ENCODE data around the gene PTPRA. TPM values are rescaled to one million over a fixed set of nuclear protein-coding genes. Genes with fewer than 3 reads are reported as not detected.

PTPRA gene
- total RNA-seq, 1 donor from 2014 or later = 92.0 TPM

DNA sequence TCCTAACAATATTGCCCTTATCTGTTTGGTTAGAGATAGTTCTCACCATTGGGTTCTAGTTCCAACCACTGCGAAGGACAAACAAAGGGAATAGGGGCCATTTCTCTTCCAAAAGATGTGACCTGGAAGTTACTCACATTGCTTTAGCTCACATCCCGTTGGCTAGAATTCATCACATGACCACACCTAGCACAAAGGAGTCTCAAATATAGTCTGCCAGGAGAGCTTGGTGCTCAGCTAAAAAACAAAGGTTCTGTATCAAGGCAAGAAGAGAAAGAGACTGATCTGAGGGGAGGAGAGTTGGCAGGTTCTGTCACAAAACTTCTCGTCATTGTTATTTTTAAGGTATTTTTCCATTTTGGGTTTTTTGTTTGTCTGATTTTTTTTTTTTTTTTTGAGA is 100.3 kb downstream of the PTPRA start:
- no peaks in the 10 kb centered on the region for H3K27me3 Mint-ChIP-seq (ENCODE audit: low read depth)
- peaks cover 58% of the 10 kb centered on the region for H3K36me3 Mint-ChIP-seq (ENCODE audit: low read depth)
- intact Hi-C loops (cut with micrococcal nuclease) = no loop called here
- peaks cover 29% of the 10 kb centered on the region for H3K4me1 Mint-ChIP-seq (ENCODE audit: low read depth)
- DNase-seq (ENCODE audit: low spot score) = no peak
- no peaks in the 10 kb centered on the region for H3K9me3 Mint-ChIP-seq
- no peak overlapping the region for H3K27ac Mint-ChIP-seq
- no peak overlapping the region for H3K4me3 Mint-ChIP-seq (ENCODE audit: low read depth)

DNA sequence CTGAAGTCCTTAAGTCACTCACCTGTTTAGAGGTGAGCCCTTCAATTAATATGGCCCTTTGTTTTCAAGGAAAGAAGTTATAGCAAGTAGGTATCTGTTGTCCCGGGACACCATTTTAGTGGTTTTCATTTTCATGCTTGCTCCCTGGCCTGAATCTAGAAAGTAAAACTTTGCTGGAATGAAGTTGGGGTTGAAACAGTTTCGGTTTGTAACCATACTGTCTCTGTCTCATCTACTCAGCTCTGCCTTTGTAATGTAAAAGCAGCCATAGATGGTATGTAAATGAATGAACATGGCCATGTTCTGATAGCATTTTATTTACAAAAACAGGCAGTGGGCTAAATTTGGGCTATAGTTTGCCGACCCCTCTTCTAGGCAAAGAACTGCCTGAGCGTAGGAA is 105.2 kb downstream of the PTPRA start:
- no peak for DNase-seq (ENCODE audit: low spot score)

DNA sequence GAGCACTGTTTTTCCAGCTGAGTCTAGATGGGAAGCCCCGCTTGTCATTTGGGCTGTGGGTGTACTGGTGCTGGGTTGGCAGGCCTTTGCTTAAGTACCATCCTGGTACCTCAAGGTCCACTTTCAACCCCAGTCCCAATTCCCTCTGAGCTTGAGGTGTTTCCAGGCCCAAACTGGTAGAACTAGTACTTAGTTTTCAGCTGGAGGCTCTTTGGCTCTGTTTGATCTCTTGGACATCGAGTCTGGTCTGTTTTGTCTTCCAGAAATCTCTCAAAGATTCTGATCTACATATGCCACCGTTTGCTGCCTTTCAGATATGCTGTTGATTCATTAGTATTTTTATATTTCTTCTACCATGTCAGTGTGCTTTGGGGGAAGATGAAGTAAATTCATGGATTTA is 108.4 kb downstream of the PTPRA start:
- H3K36me3 Mint-ChIP-seq (ENCODE audit: low read depth) = peaks cover 28% of the 10 kb centered on the region
- intact Hi-C loops (cut with micrococcal nuclease) = loop anchor here (10.0 kb wide), 1 partner anchor 297 kb away; no protein-coding TSS in a partner anchor
- H3K4me3 Mint-ChIP-seq (ENCODE audit: low read depth) = no peak overlapping the region
- H3K27ac Mint-ChIP-seq = peak overlapping the region; percentile 24
- no peaks in the 10 kb centered on the region for H3K27me3 Mint-ChIP-seq (ENCODE audit: low read depth)
- peaks cover 28% of the 10 kb centered on the region for H3K4me1 Mint-ChIP-seq (ENCODE audit: low read depth)
- H3K9me3 Mint-ChIP-seq = no peaks in the 10 kb centered on the region
- DNase-seq (ENCODE audit: low spot score) = no peak

More for the DNA sequence above, 105.2 kb downstream of the PTPRA start:
- Mint-ChIP-seq H3K27ac (peak overlapping the region; percentile 7), H3K4me1 (ENCODE audit: low read depth) (peaks cover 30% of the 10 kb centered on the region), H3K36me3 (ENCODE audit: low read depth) (peaks cover 45% of the 10 kb centered on the region), H3K4me3 (ENCODE audit: low read depth) (no peak overlapping the region), H3K9me3 (no peaks in the 10 kb centered on the region), H3K27me3 (ENCODE audit: low read depth) (no peaks in the 10 kb centered on the region)
- intact Hi-C loops (cut with micrococcal nuclease) = no loop called here

DNA sequence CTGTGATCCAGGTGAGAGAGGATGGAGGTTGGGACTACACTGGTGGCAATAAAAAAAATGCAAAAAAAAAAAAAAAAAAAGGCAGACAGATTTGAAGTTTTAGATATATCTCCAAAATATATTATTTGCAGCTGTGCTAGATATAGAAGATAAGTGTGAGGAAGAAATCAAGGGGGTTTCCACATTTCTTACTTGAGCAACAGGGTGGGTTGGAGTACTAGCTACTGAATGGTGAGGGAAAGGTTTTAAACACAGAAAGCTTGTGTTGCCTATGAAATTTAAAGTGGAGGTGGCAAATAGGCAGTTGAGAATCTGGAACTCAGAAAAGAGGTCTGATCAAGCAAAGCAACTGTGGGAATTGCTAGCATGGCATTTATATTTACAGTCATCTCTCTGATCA is 110.2 kb downstream of the PTPRA start:
- intact Hi-C loops (cut with micrococcal nuclease) = loop anchor here (10.0 kb wide), 1 partner anchor 299 kb away; no protein-coding TSS in a partner anchor
- Mint-ChIP-seq H3K27me3 (ENCODE audit: low read depth) (no peaks in the 10 kb centered on the region), H3K9me3 (no peaks in the 10 kb centered on the region), H3K36me3 (ENCODE audit: low read depth) (peaks cover 38% of the 10 kb centered on the region), H3K27ac (no peak overlapping the region), H3K4me3 (ENCODE audit: low read depth) (no peak overlapping the region), H3K4me1 (ENCODE audit: low read depth) (peaks cover 36% of the 10 kb centered on the region)
- DNase-seq (ENCODE audit: low spot score) = no peak

DNA sequence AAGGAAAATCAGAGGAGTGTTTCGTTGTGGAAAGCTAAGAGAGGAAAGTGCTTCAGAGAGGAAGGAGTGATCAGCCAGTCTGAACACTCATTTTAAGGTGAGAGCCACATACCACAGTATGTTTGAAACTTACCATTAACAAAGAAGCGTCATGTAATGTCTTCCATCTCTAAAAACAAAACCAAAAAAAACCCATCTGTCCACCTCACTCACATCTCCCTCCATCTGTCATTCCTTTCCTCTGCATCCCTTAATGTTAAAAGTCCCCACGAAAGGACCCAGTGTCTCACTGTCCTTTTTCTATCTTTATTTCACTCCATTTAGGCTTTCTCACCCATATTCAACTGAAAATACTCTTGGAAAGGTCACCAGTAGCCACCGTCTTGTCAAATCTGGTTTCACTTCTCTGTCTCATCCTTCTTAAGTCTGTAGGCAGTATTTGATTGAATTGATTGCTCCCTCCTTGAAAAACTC is 110.8 kb downstream of the PTPRA start:
- no peak overlapping the region for H3K27ac Mint-ChIP-seq
- H3K4me3 Mint-ChIP-seq (ENCODE audit: low read depth) = no peak overlapping the region
- intact Hi-C loops (cut with micrococcal nuclease) = loop anchor here (1.0 to 10.0 kb wide), 6 partner anchors 29 to 299 kb away; no protein-coding TSS in a partner anchor
- peaks cover 43% of the 10 kb centered on the region for H3K36me3 Mint-ChIP-seq (ENCODE audit: low read depth)
- H3K27me3 Mint-ChIP-seq (ENCODE audit: low read depth) = no peaks in the 10 kb centered on the region
- DNase-seq (ENCODE audit: low spot score) = no peak
- H3K9me3 Mint-ChIP-seq = no peaks in the 10 kb centered on the region
- peaks cover 36% of the 10 kb centered on the region for H3K4me1 Mint-ChIP-seq (ENCODE audit: low read depth)

DNA sequence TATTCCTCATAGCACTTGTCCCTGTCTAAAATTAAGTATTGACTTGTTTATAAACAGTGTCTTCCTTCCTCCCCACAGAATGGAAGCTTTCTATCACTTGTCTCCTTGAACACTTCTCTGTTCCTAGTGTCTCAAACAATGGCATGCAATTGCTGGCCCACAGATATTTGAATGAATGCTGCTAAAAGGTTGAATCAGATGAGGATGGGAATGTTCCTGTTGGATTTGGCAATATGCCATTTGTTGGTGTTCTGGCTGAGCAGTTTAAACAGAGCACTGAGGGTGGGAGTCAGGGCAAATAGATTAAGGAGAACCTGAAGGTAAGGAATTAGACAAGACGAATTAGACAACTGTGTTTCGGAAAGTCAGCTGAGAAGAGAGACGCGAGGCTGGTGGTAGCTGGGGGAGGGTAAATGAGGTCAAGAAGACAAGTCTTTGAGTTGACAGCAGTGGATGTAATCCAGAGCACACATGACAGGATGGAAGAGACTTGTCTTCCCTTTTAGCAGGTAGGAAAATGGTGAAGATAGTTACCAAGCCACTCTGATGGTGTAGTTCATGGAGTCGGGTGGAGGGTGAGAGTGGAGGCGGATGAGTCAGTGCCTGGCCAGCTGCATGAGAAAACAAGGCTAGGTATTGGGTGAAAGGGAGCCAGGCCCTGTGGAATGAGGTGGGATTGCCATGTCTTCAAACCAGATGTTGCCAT is 111.8 kb downstream of the PTPRA start:
- Mint-ChIP-seq H3K36me3 (ENCODE audit: low read depth) (peaks cover 50% of the 10 kb centered on the region), H3K4me3 (ENCODE audit: low read depth) (no peak overlapping the region), H3K27me3 (ENCODE audit: low read depth) (no peaks in the 10 kb centered on the region), H3K9me3 (peaks cover 6% of the 10 kb centered on the region), H3K27ac (no peak overlapping the region), H3K4me1 (ENCODE audit: low read depth) (peaks cover 40% of the 10 kb centered on the region)
- DNase-seq (ENCODE audit: low spot score) = no peak
- intact Hi-C loops (cut with micrococcal nuclease) = loop anchor here (1.0 to 10.0 kb wide), 8 partner anchors 29 to 300 kb away; partner anchors contain the start of gene PTPRA

DNA sequence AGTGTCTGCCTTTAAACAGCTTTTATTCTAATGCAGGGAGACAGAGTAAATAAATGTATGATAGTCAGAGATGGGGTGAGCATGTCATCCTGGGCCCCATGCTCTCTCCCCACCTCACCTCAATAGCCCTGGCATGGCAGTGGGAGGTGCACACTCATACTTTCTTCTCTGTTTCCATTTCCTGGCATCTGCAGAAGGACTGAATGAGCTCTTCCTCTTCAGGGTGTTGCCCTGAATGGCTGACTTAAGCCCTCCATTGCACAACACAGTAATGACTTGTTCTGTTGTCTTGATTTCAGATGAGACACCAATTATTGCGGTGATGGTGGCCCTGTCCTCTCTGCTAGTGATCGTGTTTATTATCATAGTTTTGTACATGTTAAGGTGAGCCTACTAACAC is 113.2 kb downstream of the PTPRA start:
- peaks cover 58% of the 10 kb centered on the region for H3K36me3 Mint-ChIP-seq (ENCODE audit: low read depth)
- peaks cover 6% of the 10 kb centered on the region for H3K9me3 Mint-ChIP-seq
- peak overlapping the region; percentile 53 for H3K4me3 Mint-ChIP-seq (ENCODE audit: low read depth)
- DNase-seq (ENCODE audit: low spot score) = peak; percentile 27
- peaks cover 44% of the 10 kb centered on the region for H3K4me1 Mint-ChIP-seq (ENCODE audit: low read depth)
- no peaks in the 10 kb centered on the region for H3K27me3 Mint-ChIP-seq (ENCODE audit: low read depth)
- no peak overlapping the region for H3K27ac Mint-ChIP-seq
- intact Hi-C loops (cut with micrococcal nuclease) = loop anchor here (5.0 to 10.0 kb wide), 3 partner anchors 46 to 302 kb away; partner anchors contain the start of gene PTPRA

DNA sequence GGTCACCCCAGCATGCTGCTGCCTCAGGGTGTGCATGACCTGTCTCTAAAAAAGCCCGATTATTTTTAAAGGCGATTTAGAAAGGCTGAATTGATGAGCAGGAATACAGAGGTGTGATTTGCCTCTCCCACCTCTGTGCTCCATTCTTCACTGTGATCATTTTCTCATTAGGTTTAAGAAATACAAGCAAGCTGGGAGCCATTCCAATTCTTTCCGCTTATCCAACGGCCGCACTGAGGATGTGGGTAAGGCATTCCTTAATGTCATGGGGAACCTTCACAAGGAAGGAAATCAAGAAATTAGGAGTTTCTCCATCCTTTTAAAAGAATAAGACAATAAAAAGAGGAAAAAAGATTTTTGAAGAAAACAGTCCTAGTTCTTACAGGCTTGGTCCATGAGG is 114.6 kb downstream of the PTPRA start:
- Mint-ChIP-seq H3K4me3 (ENCODE audit: low read depth) (no peak overlapping the region), H3K27me3 (ENCODE audit: low read depth) (no peaks in the 10 kb centered on the region), H3K36me3 (ENCODE audit: low read depth) (peaks cover 67% of the 10 kb centered on the region), H3K9me3 (peaks cover 6% of the 10 kb centered on the region), H3K4me1 (ENCODE audit: low read depth) (peaks cover 48% of the 10 kb centered on the region), H3K27ac (no peak overlapping the region)
- intact Hi-C loops (cut with micrococcal nuclease) = loop anchor here (5.0 to 10.0 kb wide), 3 partner anchors 44 to 303 kb away; partner anchors contain the start of gene PTPRA
- no peak for DNase-seq (ENCODE audit: low spot score)

DNA sequence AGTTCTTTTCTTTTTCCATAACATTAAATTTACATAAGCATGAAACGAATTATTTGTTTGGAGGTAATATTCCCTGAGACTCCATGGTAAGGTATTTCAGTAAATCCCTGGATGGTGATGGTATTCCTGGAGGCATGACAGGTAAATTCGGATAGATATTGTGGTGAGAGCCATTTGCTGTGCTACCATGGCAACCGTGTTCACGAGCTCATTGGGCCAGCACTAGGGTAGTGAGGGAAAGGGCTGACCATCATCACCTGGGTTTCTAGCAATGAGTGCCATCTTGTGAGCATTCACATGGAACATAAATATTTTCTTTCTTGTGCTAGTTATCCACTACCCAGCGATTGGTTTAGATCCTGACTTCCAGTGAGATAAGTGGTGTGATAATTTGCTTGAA is 118.3 kb downstream of the PTPRA start:
- Mint-ChIP-seq H3K27me3 (ENCODE audit: low read depth) (no peaks in the 10 kb centered on the region), H3K4me3 (ENCODE audit: low read depth) (no peak overlapping the region), H3K9me3 (peaks cover 6% of the 10 kb centered on the region), H3K27ac (peak overlapping the region; percentile 42), H3K4me1 (ENCODE audit: low read depth) (peaks cover 53% of the 10 kb centered on the region), H3K36me3 (ENCODE audit: low read depth) (peaks cover 95% of the 10 kb centered on the region)
- DNase-seq (ENCODE audit: low spot score) = no peak
- intact Hi-C loops (cut with micrococcal nuclease) = no loop called here

DNA sequence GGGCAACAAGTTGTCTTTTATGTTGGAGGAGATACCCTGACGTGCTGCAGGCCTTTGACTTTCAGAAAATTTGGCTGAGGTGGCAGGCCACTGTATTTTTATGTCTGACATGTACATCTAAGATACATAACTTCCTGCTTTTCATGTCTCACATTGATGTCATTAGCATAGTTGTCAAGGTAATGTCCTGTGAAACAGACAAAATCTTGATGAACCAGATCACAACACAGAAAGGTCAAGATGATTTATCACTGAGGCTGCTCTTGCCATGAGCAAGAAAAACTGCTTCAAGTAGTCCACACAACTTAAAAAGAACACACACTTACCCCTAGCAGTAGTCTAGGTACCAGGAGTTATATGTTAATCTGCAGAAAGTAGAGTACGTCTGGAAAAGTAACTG is 120.0 kb downstream of the PTPRA start:
- no peak overlapping the region for H3K4me3 Mint-ChIP-seq (ENCODE audit: low read depth)
- peaks cover 6% of the 10 kb centered on the region for H3K9me3 Mint-ChIP-seq
- DNase-seq (ENCODE audit: low spot score) = no peak
- H3K4me1 Mint-ChIP-seq (ENCODE audit: low read depth) = peaks cover 38% of the 10 kb centered on the region
- H3K36me3 Mint-ChIP-seq (ENCODE audit: low read depth) = peaks cover 88% of the 10 kb centered on the region
- H3K27me3 Mint-ChIP-seq (ENCODE audit: low read depth) = no peaks in the 10 kb centered on the region
- intact Hi-C loops (cut with micrococcal nuclease) = loop anchor here (1.0 kb wide), 1 partner anchor 18 kb away; no protein-coding TSS in a partner anchor
- peak overlapping the region; percentile 81 for H3K27ac Mint-ChIP-seq

DNA sequence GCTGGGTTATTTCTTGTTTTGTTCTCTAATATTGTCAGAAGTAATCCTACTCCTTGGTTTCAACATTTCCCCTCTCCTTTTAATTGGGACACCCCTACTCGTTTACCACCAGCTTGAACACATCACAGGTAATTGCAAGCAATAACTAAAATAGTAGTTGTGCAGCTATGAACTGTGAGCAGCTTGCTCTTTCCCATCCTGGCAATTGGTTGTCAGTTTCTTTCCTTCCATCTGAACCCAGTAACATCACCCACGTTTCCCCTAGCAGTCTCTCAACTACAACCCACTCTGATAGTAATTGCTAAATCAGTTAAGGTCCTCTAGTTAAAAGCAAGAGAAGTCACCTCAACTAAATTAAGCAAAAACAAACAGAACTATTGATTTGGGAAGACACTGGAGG is 122.5 kb downstream of the PTPRA start:
- intact Hi-C loops (cut with micrococcal nuclease) = no loop called here
- Mint-ChIP-seq H3K27me3 (ENCODE audit: low read depth) (no peaks in the 10 kb centered on the region), H3K4me3 (ENCODE audit: low read depth) (no peak overlapping the region), H3K36me3 (ENCODE audit: low read depth) (peaks cover 75% of the 10 kb centered on the region), H3K4me1 (ENCODE audit: low read depth) (peaks cover 20% of the 10 kb centered on the region), H3K27ac (peak overlapping the region; percentile 21), H3K9me3 (no peaks in the 10 kb centered on the region)
- no peak for DNase-seq (ENCODE audit: low spot score)

DNA sequence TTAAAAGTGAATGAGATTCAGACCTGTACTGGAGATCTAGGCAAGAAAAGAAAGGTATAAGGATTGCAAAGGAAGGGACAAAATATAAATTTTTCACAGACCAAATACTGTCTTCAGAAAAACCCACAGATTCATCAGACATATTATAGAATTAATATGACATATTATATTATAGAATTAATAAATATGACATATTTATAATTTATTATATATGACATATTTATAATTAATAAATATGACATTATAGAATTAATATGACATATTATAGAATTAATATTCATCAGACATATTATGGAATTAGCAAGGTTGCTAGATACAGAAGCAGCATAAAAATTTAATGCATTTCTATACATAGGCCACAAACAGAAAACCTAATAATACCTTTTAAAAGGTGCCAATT is 125.4 kb downstream of the PTPRA start:
- no peaks in the 10 kb centered on the region for H3K27me3 Mint-ChIP-seq (ENCODE audit: low read depth)
- peaks cover 65% of the 10 kb centered on the region for H3K36me3 Mint-ChIP-seq (ENCODE audit: low read depth)
- H3K27ac Mint-ChIP-seq = no peak overlapping the region
- intact Hi-C loops (cut with micrococcal nuclease) = no loop called here
- H3K4me1 Mint-ChIP-seq (ENCODE audit: low read depth) = peaks cover 15% of the 10 kb centered on the region
- H3K9me3 Mint-ChIP-seq = no peaks in the 10 kb centered on the region
- H3K4me3 Mint-ChIP-seq (ENCODE audit: low read depth) = no peak overlapping the region
- DNase-seq (ENCODE audit: low spot score) = no peak

DNA sequence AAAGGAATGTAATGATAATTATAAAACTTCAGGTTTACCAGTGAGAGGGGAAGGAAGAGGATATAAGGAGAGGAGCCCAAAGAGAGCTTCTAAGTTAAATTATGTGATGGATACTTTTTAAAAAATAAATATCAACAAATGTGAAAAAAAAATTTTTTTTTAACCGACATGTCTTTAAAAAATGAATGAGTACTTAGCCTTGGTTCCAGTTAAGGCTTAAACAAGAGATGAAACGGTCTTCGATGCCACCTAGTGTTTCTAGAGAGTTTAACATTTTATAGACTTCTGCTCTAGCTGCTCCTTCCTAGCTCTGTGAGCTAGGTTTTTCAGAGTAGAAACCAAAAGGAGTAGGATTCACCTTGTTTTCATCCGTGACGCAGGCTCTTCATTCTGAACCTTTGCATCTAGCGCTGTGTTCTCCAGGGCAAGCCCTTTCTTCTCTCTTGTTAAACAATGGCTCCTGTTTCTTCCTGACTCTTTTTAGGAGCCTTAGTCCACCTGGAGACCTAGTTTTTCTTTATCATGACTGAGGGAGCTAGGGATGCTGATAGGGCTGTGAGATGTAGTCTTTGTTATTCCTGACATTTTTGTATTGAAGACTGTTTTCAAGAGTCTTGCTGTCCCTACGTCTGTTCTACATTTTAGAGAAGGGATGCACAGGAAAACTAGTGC is 127.7 kb downstream of the PTPRA start:
- H3K4me3 Mint-ChIP-seq (ENCODE audit: low read depth) = no peak overlapping the region
- no peaks in the 10 kb centered on the region for H3K9me3 Mint-ChIP-seq
- intact Hi-C loops (cut with micrococcal nuclease) = loop anchor here (5.0 kb wide), 1 partner anchor 314 kb away; no protein-coding TSS in a partner anchor
- H3K27me3 Mint-ChIP-seq (ENCODE audit: low read depth) = no peaks in the 10 kb centered on the region
- no peak for DNase-seq (ENCODE audit: low spot score)
- H3K27ac Mint-ChIP-seq = peak overlapping the region; percentile 29
- peaks cover 17% of the 10 kb centered on the region for H3K4me1 Mint-ChIP-seq (ENCODE audit: low read depth)
- peaks cover 62% of the 10 kb centered on the region for H3K36me3 Mint-ChIP-seq (ENCODE audit: low read depth)
